Nephron (organoid): ENCODE measurements around the gene TBX2.
"Not testable (repeated sequence)": the region's sequence is repeated elsewhere in the genome, so short reads cannot be mapped to it uniquely, and the experiment has no call there.

Experiments used
- H3K27ac Mint-ChIP-seq, 3 experiments: 2 replicates each; pipeline ENCODE4 v1.8.0; 2020; ENCODE audit warnings: mixed read lengths in 3 of 3, mild to moderate bottlenecking in 2 of 3, moderate library complexity in 1 of 3
- H3K27me3 Mint-ChIP-seq: 2 replicates; pipeline ENCODE4 v1.8.0; 2021; ENCODE audit warnings: low read depth, mild to moderate bottlenecking, moderate library complexity, mixed read lengths
- H3K36me3 Mint-ChIP-seq: 2 replicates; pipeline ENCODE4 v1.8.0; 2020; ENCODE audit warnings: low read depth, mixed read lengths
- H3K4me1 Mint-ChIP-seq: 2 replicates; pipeline ENCODE4 v1.8.0; 2020; ENCODE audit warnings: mixed read lengths
- H3K4me3 Mint-ChIP-seq, 3 experiments: 2 replicates each; pipeline ENCODE4 v1.8.0; 2020; ENCODE audit warnings: mild to moderate bottlenecking in 3 of 3, mixed read lengths in 3 of 3, moderate library complexity in 2 of 3
- H3K9me3 Mint-ChIP-seq: 2 replicates; pipeline ENCODE4 v1.8.0; 2020; ENCODE audit warnings: mixed read lengths
- TF ChIP-seq, protein P1 (sequence below), 3 experiments: fragments of 200-600 bp; sonication (generic); IDR thresholded peaks; one replicate each; pipeline ENCODE4 v1.5.0; 2021; ENCODE audit warnings: antibody characterized with exemption in 3 of 3; ENCODE audit not compliant: unreplicated experiment in 3 of 3

Gene TBX2

DNA sequence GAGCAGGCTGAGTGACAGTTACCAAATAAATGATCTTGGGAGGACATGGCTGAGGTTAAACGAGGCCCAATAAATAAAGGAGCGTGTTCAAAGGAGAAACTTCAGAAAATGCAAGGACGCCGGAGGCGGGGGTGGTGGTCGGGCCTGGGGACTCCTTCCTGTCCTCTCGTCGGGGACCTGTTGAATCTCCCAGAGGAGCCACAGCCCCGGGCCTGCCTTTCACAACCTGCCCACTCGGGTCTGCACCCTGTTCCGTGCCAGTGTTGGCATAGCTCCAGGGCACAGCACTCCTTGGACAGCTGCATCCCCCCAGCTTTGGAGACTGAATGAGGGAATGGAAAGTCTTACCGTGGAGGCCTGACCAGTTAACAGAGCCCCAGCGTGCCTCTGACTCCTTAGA is 44.4 kb downstream of the TBX2 start:
- peaks cover 60% of the 10 kb centered on the region for H3K27me3 Mint-ChIP-seq
- no peak overlapping the region for H3K27ac Mint-ChIP-seq

DNA sequence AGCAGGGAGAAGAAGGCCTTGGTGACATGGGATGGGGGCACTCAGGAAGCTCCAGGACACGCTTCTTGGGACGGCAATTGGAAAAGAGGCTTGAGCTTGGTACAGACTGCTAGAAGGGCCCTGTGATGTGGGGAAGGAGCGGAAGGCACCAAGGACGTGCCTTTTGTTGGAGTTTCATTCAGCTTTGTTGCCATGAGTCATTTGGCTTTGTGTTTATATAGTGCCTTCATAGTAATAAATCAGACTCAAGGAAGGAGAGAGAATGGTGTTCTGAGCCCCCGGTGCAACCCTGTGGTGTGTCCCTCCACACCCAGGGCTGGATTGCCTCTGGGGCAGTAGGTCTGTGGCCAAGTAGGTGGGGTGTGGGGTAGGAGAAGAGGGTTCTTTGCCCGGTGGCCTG is 45.2 kb downstream of the TBX2 start:
- peaks cover 67% of the 10 kb centered on the region for H3K27me3 Mint-ChIP-seq
- H3K4me3 Mint-ChIP-seq: no peak overlapping the region
- TF ChIP-seq, protein P1, sequence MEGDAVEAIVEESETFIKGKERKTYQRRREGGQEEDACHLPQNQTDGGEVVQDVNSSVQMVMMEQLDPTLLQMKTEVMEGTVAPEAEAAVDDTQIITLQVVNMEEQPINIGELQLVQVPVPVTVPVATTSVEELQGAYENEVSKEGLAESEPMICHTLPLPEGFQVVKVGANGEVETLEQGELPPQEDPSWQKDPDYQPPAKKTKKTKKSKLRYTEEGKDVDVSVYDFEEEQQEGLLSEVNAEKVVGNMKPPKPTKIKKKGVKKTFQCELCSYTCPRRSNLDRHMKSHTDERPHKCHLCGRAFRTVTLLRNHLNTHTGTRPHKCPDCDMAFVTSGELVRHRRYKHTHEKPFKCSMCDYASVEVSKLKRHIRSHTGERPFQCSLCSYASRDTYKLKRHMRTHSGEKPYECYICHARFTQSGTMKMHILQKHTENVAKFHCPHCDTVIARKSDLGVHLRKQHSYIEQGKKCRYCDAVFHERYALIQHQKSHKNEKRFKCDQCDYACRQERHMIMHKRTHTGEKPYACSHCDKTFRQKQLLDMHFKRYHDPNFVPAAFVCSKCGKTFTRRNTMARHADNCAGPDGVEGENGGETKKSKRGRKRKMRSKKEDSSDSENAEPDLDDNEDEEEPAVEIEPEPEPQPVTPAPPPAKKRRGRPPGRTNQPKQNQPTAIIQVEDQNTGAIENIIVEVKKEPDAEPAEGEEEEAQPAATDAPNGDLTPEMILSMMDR (IDR thresholded peaks at IDR 0.05; ENCODE audit: unreplicated experiment in 3 of 3): no peak
- H3K36me3 Mint-ChIP-seq: no peaks in the 10 kb centered on the region
- peaks cover 6% of the 10 kb centered on the region for H3K9me3 Mint-ChIP-seq
- no peaks in the 10 kb centered on the region for H3K4me1 Mint-ChIP-seq
- H3K27ac Mint-ChIP-seq: no peak overlapping the region

More for the DNA sequence above, 44.4 kb downstream of the TBX2 start:
- Mint-ChIP-seq H3K9me3 (peaks cover 11% of the 10 kb centered on the region), H3K4me1 (no peaks in the 10 kb centered on the region), H3K36me3 (no peaks in the 10 kb centered on the region), H3K4me3 (no peak overlapping the region)
- TF ChIP-seq, protein P1 (IDR thresholded peaks at IDR 0.05; ENCODE audit: unreplicated experiment in 3 of 3): no peak

DNA sequence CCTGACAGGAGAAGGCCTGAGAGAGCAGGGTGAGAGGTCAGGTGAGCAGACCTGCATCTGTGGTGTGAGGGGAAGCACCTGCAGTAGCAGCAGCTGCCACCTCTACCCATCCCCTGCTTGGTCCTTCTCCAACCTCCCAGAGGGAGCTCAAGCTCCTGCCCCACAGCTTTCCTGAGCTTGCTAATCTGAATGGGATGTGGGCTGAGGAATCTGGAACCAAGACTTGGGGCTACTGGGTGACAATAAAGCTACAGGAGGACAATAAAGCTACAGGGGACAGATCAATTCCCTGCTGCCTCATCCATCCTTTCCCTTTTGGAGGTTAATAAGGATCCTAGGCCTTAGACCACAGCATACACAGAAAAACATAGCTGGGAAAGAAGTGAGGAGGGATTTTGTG is 47.7 kb downstream of the TBX2 start:
- H3K9me3 Mint-ChIP-seq: no peaks in the 10 kb centered on the region
- H3K4me1 Mint-ChIP-seq: peaks cover 5% of the 10 kb centered on the region
- no peak overlapping the region for H3K4me3 Mint-ChIP-seq
- H3K36me3 Mint-ChIP-seq: no peaks in the 10 kb centered on the region
- no peak overlapping the region for H3K27ac Mint-ChIP-seq
- TF ChIP-seq, protein P1 (IDR thresholded peaks at IDR 0.05; ENCODE audit: unreplicated experiment in 3 of 3): no peak
- peaks cover 89% of the 10 kb centered on the region for H3K27me3 Mint-ChIP-seq

GRCh38 chr17:61448042-61448441 is 48.4 kb downstream of the TBX2 start:
- Mint-ChIP-seq H3K4me3 (no peak overlapping the region), H3K4me1 (peaks cover 5% of the 10 kb centered on the region), H3K27ac (no peak overlapping the region), H3K27me3 (peaks cover 91% of the 10 kb centered on the region), H3K9me3 (no peaks in the 10 kb centered on the region), H3K36me3 (no peaks in the 10 kb centered on the region)
- TF ChIP-seq, protein P1 (IDR thresholded peaks at IDR 0.05; ENCODE audit: unreplicated experiment in 3 of 3): no peak

- H3K4me3 Mint-ChIP-seq, H3K27ac Mint-ChIP-seq, H3K9me3 Mint-ChIP-seq, H3K36me3 Mint-ChIP-seq: not testable (repeated sequence)
- H3K27me3 Mint-ChIP-seq: peaks cover 98% of the 10 kb centered on the region
- H3K4me1 Mint-ChIP-seq: peaks cover 13% of the 10 kb centered on the region
Observed at GRCh38 chr17:61449140-61449539, 49.5 kb downstream of the TBX2 start.

GRCh38 chr17:61449707-61450640 is 50.3 kb downstream of the TBX2 start:
- H3K9me3 Mint-ChIP-seq: no peaks in the 10 kb centered on the region
- peaks cover 16% of the 10 kb centered on the region for H3K4me1 Mint-ChIP-seq
- peaks cover 98% of the 10 kb centered on the region for H3K27me3 Mint-ChIP-seq
- H3K27ac Mint-ChIP-seq: no peak overlapping the region
- TF ChIP-seq, protein P1 (IDR thresholded peaks at IDR 0.05; ENCODE audit: unreplicated experiment in 3 of 3): no peak
- no peak overlapping the region for H3K4me3 Mint-ChIP-seq
- no peaks in the 10 kb centered on the region for H3K36me3 Mint-ChIP-seq
